ENCODE measurements around the gene MTREX.

Gene MTREX

GRCh38 chr5:55377810-55378209, 70.0 kb downstream of the MTREX start:
- no peak for TF ChIP-seq CTCF (IDR thresholded peaks at IDR 0.05)
- Histone ChIP-seq H3K9me3 (ENCODE audit: control insufficient read depth, low read length) (no peaks in the 10 kb centered on the region), H3K79me2 (no peaks in the 10 kb centered on the region), H3K9ac (no peak overlapping the region), H3K4me3 (ENCODE audit: low read depth, low read length) (no peak overlapping the region), H3K36me3 (ENCODE audit: control insufficient read depth, insufficient read depth, low read length) (no peaks in the 10 kb centered on the region), H3K27ac (no peak overlapping the region), H3K4me1 (no peaks in the 10 kb centered on the region), H2AFZ (no peak overlapping the region), H3K4me2 (ENCODE audit: low read length) (no peak overlapping the region), H3K27me3 (ENCODE audit: control insufficient read depth, insufficient read depth, low read length) (no peaks in the 10 kb centered on the region)

DNA sequence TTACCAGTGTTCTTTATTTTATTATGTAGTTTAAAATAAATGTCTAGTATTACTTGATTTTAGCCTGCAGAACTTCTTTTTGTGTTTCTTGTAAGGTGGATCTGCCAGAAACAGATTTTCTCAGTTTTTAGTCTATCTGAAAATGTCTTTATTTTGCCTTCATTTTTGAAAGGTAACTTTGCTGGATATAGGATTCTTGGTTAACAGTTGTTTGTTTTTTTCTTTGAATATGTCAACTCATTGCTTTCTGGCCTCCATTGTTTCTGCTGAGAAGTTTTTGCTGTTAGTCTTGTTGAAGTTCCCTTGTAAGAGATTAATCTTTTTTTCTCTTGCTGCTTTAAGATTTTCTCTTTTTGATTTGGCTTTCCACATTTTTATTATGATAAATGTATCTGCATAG, 75.5 kb downstream of the MTREX start:
- Histone ChIP-seq H3K36me3 (ENCODE audit: control insufficient read depth, insufficient read depth, low read length) (no peaks in the 10 kb centered on the region), H3K27me3 (ENCODE audit: control insufficient read depth, insufficient read depth, low read length) (no peaks in the 10 kb centered on the region)

GRCh38 chr5:55384072-55384471, 76.3 kb downstream of the MTREX start:
- H3K4me3 ChIP-seq (ENCODE audit: low read depth, low read length) = no peak overlapping the region
- H3K27ac ChIP-seq = no peak overlapping the region
- H3K9me3 ChIP-seq (ENCODE audit: control insufficient read depth, low read length) = no peaks in the 10 kb centered on the region
- no peaks in the 10 kb centered on the region for H3K4me1 ChIP-seq
- no peaks in the 10 kb centered on the region for H3K79me2 ChIP-seq
- no peak overlapping the region for H3K4me2 ChIP-seq (ENCODE audit: low read length)
- H3K36me3 ChIP-seq (ENCODE audit: control insufficient read depth, insufficient read depth, low read length) = no peaks in the 10 kb centered on the region
- H2AFZ ChIP-seq = no peak overlapping the region
- no peaks in the 10 kb centered on the region for H3K27me3 ChIP-seq (ENCODE audit: control insufficient read depth, insufficient read depth, low read length)
- TF ChIP-seq CTCF (IDR thresholded peaks at IDR 0.05) = no peak
- no peak overlapping the region for H3K9ac ChIP-seq

More for the DNA sequence above, 75.5 kb downstream of the MTREX start:
- Histone ChIP-seq H3K4me2 (ENCODE audit: low read length) (no peak overlapping the region), H3K9ac (no peak overlapping the region), H3K4me3 (ENCODE audit: low read depth, low read length) (no peak overlapping the region), H3K4me1 (no peaks in the 10 kb centered on the region), H3K27ac (no peak overlapping the region), H3K79me2 (no peaks in the 10 kb centered on the region), H2AFZ (no peak overlapping the region), H3K9me3 (ENCODE audit: control insufficient read depth, low read length) (no peaks in the 10 kb centered on the region)
- TF ChIP-seq CTCF (IDR thresholded peaks at IDR 0.05) = no peak

GRCh38 chr5:55385227-55385626, 77.4 kb downstream of the MTREX start:
- TF ChIP-seq CTCF (IDR thresholded peaks at IDR 0.05) = no peak
- Histone ChIP-seq H3K4me1 (no peaks in the 10 kb centered on the region), H3K4me2 (ENCODE audit: low read length) (no peak overlapping the region), H3K79me2 (no peaks in the 10 kb centered on the region), H2AFZ (no peak overlapping the region), H3K9me3 (ENCODE audit: control insufficient read depth, low read length) (no peaks in the 10 kb centered on the region), H3K9ac (no peak overlapping the region), H3K27me3 (ENCODE audit: control insufficient read depth, insufficient read depth, low read length) (no peaks in the 10 kb centered on the region), H3K36me3 (ENCODE audit: control insufficient read depth, insufficient read depth, low read length) (no peaks in the 10 kb centered on the region), H3K27ac (no peak overlapping the region), H3K4me3 (ENCODE audit: low read depth, low read length) (no peak overlapping the region)

DNA sequence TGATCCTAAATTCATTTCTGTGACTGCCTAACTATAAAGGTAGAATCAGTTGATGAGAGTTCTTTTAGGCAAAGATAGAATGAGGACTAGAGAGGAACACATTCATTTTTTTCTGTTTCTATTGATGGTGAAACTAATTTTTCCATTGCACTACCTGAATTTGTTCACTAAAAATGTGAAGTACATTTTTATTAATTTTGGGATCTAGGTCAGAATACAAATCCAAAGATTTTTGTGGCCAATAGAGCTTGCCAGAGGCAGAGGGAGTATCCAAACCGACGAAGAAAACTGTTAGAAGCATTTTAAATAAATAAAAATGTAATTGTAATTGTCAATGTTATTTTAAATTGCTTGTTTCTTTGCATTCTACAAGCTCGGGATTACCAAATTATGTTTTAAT, 78.1 kb downstream of the MTREX start:
- H3K4me2 ChIP-seq (ENCODE audit: low read length) = no peak overlapping the region
- H3K27ac ChIP-seq = no peak overlapping the region
- no peaks in the 10 kb centered on the region for H3K9me3 ChIP-seq (ENCODE audit: control insufficient read depth, low read length)
- no peak for TF ChIP-seq CTCF (IDR thresholded peaks at IDR 0.05)
- no peak overlapping the region for H3K4me3 ChIP-seq (ENCODE audit: low read depth, low read length)
- H3K4me1 ChIP-seq = no peaks in the 10 kb centered on the region
- H3K79me2 ChIP-seq = no peaks in the 10 kb centered on the region
- H3K36me3 ChIP-seq (ENCODE audit: control insufficient read depth, insufficient read depth, low read length) = no peaks in the 10 kb centered on the region
- H2AFZ ChIP-seq = no peak overlapping the region
- no peaks in the 10 kb centered on the region for H3K27me3 ChIP-seq (ENCODE audit: control insufficient read depth, insufficient read depth, low read length)
- H3K9ac ChIP-seq = no peak overlapping the region

Data from parathyroid adenoma (tissue), 2 donors.